H9 (cell line): ENCODE data around the gene KIAA1671. TPM values are rescaled to one million over a fixed set of nuclear protein-coding genes. Genes with fewer than 3 reads are reported as not detected.

Experiments used
- DNase-seq: peaks from one replicate; pipeline ENCODE4 v3.0.0-alpha.2; 2017
- H2AFZ ChIP-seq: one replicate; pipeline ENCODE4 v1.6.1; 2013; ENCODE audit warnings: mild to moderate bottlenecking, low read length, control low read depth, moderate library complexity
- H2AK5ac ChIP-seq: 2 replicates; pipeline ENCODE4 v1.6.1; 2013; ENCODE audit warnings: low read length, control low read depth, mixed read lengths; ENCODE audit not compliant: insufficient read length
- H2BK120ac ChIP-seq: one replicate; pipeline ENCODE4 v1.6.1; 2013; ENCODE audit warnings: low read depth, mild to moderate bottlenecking, low read length, control low read depth, inconsistent platforms; ENCODE audit not compliant: poor library complexity, severe bottlenecking
- H2BK12ac ChIP-seq: 2 replicates; pipeline ENCODE4 v1.6.1; 2013; ENCODE audit warnings: low read length, control low read depth, mixed read lengths, low read depth; ENCODE audit not compliant: insufficient read length
- H2BK15ac ChIP-seq: 2 replicates; pipeline ENCODE4 v1.6.1; 2013; ENCODE audit warnings: low read depth, low read length, control low read depth
- H2BK20ac ChIP-seq: one replicate; pipeline ENCODE4 v1.6.1; 2013; ENCODE audit warnings: low read depth, mild to moderate bottlenecking, low read length, control low read depth, inconsistent platforms; ENCODE audit not compliant: poor library complexity, severe bottlenecking
- H2BK5ac ChIP-seq: 2 replicates; pipeline ENCODE4 v1.6.1; 2013; ENCODE audit warnings: low read length, control low read depth, mixed read lengths; ENCODE audit not compliant: insufficient read length
- H3K14ac ChIP-seq: 2 replicates; pipeline ENCODE4 v1.6.1; 2013; ENCODE audit warnings: low read length, control low read depth; ENCODE audit not compliant: insufficient read depth
- H3K18ac ChIP-seq: 2 replicates; pipeline ENCODE4 v1.6.1; 2013; ENCODE audit warnings: low read depth, mild to moderate bottlenecking, mixed read lengths, low read length, control low read depth; ENCODE audit not compliant: insufficient read length
- H3K23ac ChIP-seq: 2 replicates; pipeline ENCODE4 v1.6.1; 2013; ENCODE audit warnings: low read length, control low read depth, mixed read lengths, low read depth; ENCODE audit not compliant: insufficient read length
- H3K23me2 ChIP-seq: 2 replicates; pipeline ENCODE4 v1.6.1; 2013; ENCODE audit warnings: low read depth, mild to moderate bottlenecking, mixed read lengths, low read length, control low read depth; ENCODE audit not compliant: insufficient read length, poor library complexity, severe bottlenecking
- H3K27ac ChIP-seq: 2 replicates; pipeline ENCODE4 v1.5.1; 2013; ENCODE audit warnings: low read length, control low read depth, mixed read lengths, low read depth; ENCODE audit not compliant: insufficient read length
- H3K27me3 ChIP-seq: 2 replicates; pipeline ENCODE4 v1.6.1; 2013; ENCODE audit warnings: low read length, control low read depth, inconsistent platforms; ENCODE audit not compliant: insufficient read depth
- H3K4ac ChIP-seq: 2 replicates; pipeline ENCODE4 v1.6.1; 2013; ENCODE audit warnings: low read depth, mild to moderate bottlenecking, control low read depth, inconsistent platforms, low read length, moderate library complexity
- H3K4me1 ChIP-seq: 2 replicates; pipeline ENCODE4 v1.6.1; 2013; ENCODE audit warnings: low read length, control low read depth, inconsistent platforms; ENCODE audit not compliant: insufficient read depth
- H3K4me2 ChIP-seq: 2 replicates; pipeline ENCODE4 v1.6.1; 2013; ENCODE audit warnings: low read length, control low read depth, mixed read lengths; ENCODE audit not compliant: insufficient read length, insufficient read depth
- H3K56ac ChIP-seq: 2 replicates; pipeline ENCODE4 v1.6.1; 2013; ENCODE audit warnings: low read depth, mild to moderate bottlenecking, mixed read lengths, low read length, control low read depth; ENCODE audit not compliant: insufficient read length
- H3K79me1 ChIP-seq: 2 replicates; pipeline ENCODE4 v1.6.1; 2013; ENCODE audit warnings: low read depth, mild to moderate bottlenecking, moderate library complexity, low read length, control low read depth, inconsistent platforms; ENCODE audit not compliant: insufficient read depth, poor library complexity, severe bottlenecking
- H3K79me2 ChIP-seq: 2 replicates; pipeline ENCODE4 v1.6.1; 2013; ENCODE audit warnings: low read length, control low read depth, inconsistent platforms; ENCODE audit not compliant: insufficient read depth
- H3K9ac ChIP-seq: 2 replicates; pipeline ENCODE4 v1.6.1; 2013; ENCODE audit warnings: low read length, control low read depth, mixed read lengths; ENCODE audit not compliant: insufficient read length; ENCODE audit errors: extremely low read depth
- H3K9me3 ChIP-seq: one replicate; pipeline ENCODE4 v1.6.1; 2013; ENCODE audit warnings: low read depth, low read length, inconsistent platforms; ENCODE audit not compliant: control insufficient read depth
- H3T11ph ChIP-seq: one replicate; pipeline ENCODE4 v1.6.1; 2013; ENCODE audit warnings: mild to moderate bottlenecking, low read length, control low read depth, inconsistent platforms
- H4K20me1 ChIP-seq: one replicate; pipeline ENCODE4 v1.6.1; 2013; ENCODE audit not compliant: control insufficient read depth, insufficient read length, insufficient read depth
- H4K5ac ChIP-seq: 2 replicates; pipeline ENCODE4 v1.6.1; 2013; ENCODE audit warnings: low read depth, mild to moderate bottlenecking, mixed read lengths, low read length, control low read depth; ENCODE audit not compliant: insufficient read length
- H4K8ac ChIP-seq: replicated peaks from 2 replicates; pipeline ENCODE4 v1.6.1; 2013; ENCODE audit warnings: low read length, control low read depth, mixed read lengths, low read depth; ENCODE audit not compliant: insufficient read length
- H4K91ac ChIP-seq: 2 replicates; pipeline ENCODE4 v1.6.1; 2013; ENCODE audit warnings: low read depth, mild to moderate bottlenecking, moderate library complexity, mixed read lengths, low read length, control low read depth; ENCODE audit not compliant: insufficient read length
- H3K27ac Mint-ChIP-seq, 3 experiments: 2 replicates in 2 of 3; 3 replicates in 1 of 3; pipeline ENCODE4 v1.8.0; 2020 to 2021; ENCODE audit warnings: mixed read lengths in 3 of 3, mild to moderate bottlenecking in 1 of 3, moderate library complexity in 1 of 3
- H3K27me3 Mint-ChIP-seq: 2 replicates; pipeline ENCODE4 v1.8.0; 2021; ENCODE audit warnings: low read depth, mild to moderate bottlenecking, moderate library complexity, mixed read lengths
- H3K36me3 Mint-ChIP-seq, 3 experiments: 2 replicates in 2 of 3; 3 replicates in 1 of 3; pipeline ENCODE4 v1.8.0; 2020 to 2021; ENCODE audit warnings: low read depth in 3 of 3, mixed read lengths in 3 of 3; ENCODE audit not compliant: insufficient read depth in 1 of 3
- H3K4me1 Mint-ChIP-seq, 2 experiments: 2 replicates each; pipeline ENCODE4 v1.8.0; 2020; ENCODE audit warnings: mixed read lengths in 2 of 2
- H3K4me3 Mint-ChIP-seq, 2 experiments: 2 replicates in 1 of 2; 3 replicates in 1 of 2; pipeline ENCODE4 v1.8.0; 2020 to 2021; ENCODE audit warnings: mild to moderate bottlenecking in 2 of 2, mixed read lengths in 2 of 2, moderate library complexity in 1 of 2
- H3K9me3 Mint-ChIP-seq, 2 experiments: 2 replicates in 1 of 2; 3 replicates in 1 of 2; pipeline ENCODE4 v1.8.0; 2020; ENCODE audit warnings: mild to moderate bottlenecking in 2 of 2, mixed read lengths in 2 of 2, moderate library complexity in 1 of 2
- WGBS: extraction: QIAGEN DNeasy Blood & Tissue Kit; methylation state at CpG from one replicate; pipeline ENCODE4 v1.1.7; 2013; ENCODE audit warnings: missing lambda C conversion rate, low lambda C conversion rate, mixed read lengths; ENCODE audit not compliant: insufficient read length; ENCODE audit errors: extremely low coverage; 5-methylcytosine and 5-hydroxymethylcytosine counted together
- total RNA-seq: library from RNA; stranded (reverse); gene quantifications from 2 replicates; pipeline ENCODE4 v1.2.1, GENCODE V29; 2021
- TF ChIP-seq, protein P1 (sequence below): fragments of 200-600 bp; sonication (generic); conservative IDR thresholded peaks from 3 replicates; pipeline ENCODE4 v1.8.0; 2021; ENCODE audit warnings: antibody characterized with exemption, mild to moderate bottlenecking

Gene KIAA1671
- total RNA-seq, 1 experiment from 2014 or later = 22.6 TPM

DNA sequence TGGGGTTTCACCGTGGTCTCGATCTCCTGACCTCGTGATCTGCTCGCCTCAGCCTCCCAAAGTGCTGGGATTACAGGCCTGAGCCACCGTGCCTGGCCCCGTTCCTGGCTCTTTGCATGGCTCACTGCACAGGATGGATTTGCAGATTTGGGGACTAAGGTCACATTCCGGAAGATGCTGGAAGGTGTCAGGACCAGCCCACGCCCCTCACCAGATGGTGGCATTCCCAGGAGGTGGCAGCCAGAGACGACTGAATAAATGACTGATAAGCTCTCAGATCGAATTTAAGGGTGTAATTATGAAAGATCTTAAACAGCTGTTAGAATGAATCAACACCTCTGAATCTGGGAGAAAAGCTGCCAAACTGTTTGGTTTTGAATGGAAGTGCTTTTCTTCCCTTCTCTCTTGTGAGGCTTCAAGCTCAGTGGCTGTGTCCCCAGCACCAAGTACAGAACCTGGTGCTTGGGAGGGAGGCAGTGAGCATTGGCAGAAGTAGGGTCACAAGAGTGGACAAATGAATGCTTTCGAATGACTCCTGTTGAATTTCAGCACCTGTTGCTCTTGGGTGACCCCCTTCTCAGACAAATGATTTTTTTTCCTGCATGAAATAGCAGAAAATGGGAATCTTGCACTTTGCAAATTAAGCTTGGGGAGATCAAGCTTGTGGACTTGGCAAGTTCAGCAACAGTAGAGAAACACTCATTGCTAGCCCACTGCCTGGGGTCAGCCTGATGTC lies 69.6 kb downstream of the KIAA1671 start:
- no peak overlapping the region for H4K5ac ChIP-seq
- no peak overlapping the region for H2BK120ac ChIP-seq
- TF ChIP-seq, protein P1, sequence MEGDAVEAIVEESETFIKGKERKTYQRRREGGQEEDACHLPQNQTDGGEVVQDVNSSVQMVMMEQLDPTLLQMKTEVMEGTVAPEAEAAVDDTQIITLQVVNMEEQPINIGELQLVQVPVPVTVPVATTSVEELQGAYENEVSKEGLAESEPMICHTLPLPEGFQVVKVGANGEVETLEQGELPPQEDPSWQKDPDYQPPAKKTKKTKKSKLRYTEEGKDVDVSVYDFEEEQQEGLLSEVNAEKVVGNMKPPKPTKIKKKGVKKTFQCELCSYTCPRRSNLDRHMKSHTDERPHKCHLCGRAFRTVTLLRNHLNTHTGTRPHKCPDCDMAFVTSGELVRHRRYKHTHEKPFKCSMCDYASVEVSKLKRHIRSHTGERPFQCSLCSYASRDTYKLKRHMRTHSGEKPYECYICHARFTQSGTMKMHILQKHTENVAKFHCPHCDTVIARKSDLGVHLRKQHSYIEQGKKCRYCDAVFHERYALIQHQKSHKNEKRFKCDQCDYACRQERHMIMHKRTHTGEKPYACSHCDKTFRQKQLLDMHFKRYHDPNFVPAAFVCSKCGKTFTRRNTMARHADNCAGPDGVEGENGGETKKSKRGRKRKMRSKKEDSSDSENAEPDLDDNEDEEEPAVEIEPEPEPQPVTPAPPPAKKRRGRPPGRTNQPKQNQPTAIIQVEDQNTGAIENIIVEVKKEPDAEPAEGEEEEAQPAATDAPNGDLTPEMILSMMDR = no peak
- no peak overlapping the region for H3K56ac ChIP-seq
- H3K14ac ChIP-seq = no peak overlapping the region
- no peak for DNase-seq
- H3K4me2 ChIP-seq = no peak overlapping the region
- H3K9me3 Mint-ChIP-seq = no peaks in the 10 kb centered on the region; a peak in 1 of 5 replicates
- peaks cover 0 to 5% (median 0%) of the 10 kb centered on the region in 3 experiments; a peak in 3 of 7 replicates for H3K36me3 Mint-ChIP-seq
- H3K4me1 Mint-ChIP-seq = peaks cover 20 to 28% of the 10 kb centered on the region in 2 experiments
- H2BK5ac ChIP-seq = no peak overlapping the region
- no peaks in the 10 kb centered on the region for H3K27me3 Mint-ChIP-seq
- no peak overlapping the region for H3K4ac ChIP-seq
- H2BK20ac ChIP-seq = no peak overlapping the region
- no peak overlapping the region for H3K4me3 Mint-ChIP-seq
- no CpG with 5 or more reads among the region's 11 CpGs for WGBS
- no peak overlapping the region for H2BK15ac ChIP-seq
- no peaks in the 10 kb centered on the region for H4K20me1 ChIP-seq
- H2AFZ ChIP-seq = no peak overlapping the region
- H3K79me2 ChIP-seq = no peaks in the 10 kb centered on the region
- H3K27ac Mint-ChIP-seq = peak overlapping the region in 1 of 3 experiments; percentile 52; a peak in 3 of 7 replicates
- H4K8ac ChIP-seq = no peak overlapping the region
- no peak overlapping the region for H4K91ac ChIP-seq
- no peak overlapping the region for H2BK12ac ChIP-seq
- H3K18ac ChIP-seq = no peak overlapping the region
- no peak overlapping the region for H3T11ph ChIP-seq
- H3K23me2 ChIP-seq = no peaks in the 10 kb centered on the region
- H3K9ac ChIP-seq = no peak overlapping the region
- H3K4me1 ChIP-seq = peaks cover 2% of the 10 kb centered on the region; the same call in 1 of the 2 replicates
- H3K9me3 ChIP-seq = no peaks in the 10 kb centered on the region
- H2AK5ac ChIP-seq = no peak overlapping the region
- H3K27me3 ChIP-seq = no peaks in the 10 kb centered on the region
- H3K79me1 ChIP-seq = no peaks in the 10 kb centered on the region
- no peak overlapping the region for H3K23ac ChIP-seq
- no peak overlapping the region for H3K27ac ChIP-seq
